ENCODE measurements around the gene DRAP1. TPM values are rescaled to one million over a fixed set of nuclear protein-coding genes. Genes with fewer than 3 reads are reported as not detected.
"Not testable (repeated sequence)": the region's sequence is repeated elsewhere in the genome, so short reads cannot be mapped to it uniquely, and the experiment has no call there.

Gene DRAP1
- total RNA-seq, 1 donor from 2014 or later = 110 TPM

GRCh38 chr11:65947133-65947532, 27.9 kb downstream of the DRAP1 start:
- intact Hi-C loops (cut with DNase I) = no loop called here
- DNase-seq (ENCODE audit: missing footprints) (no peak), ATAC-seq (no peak)

- intact Hi-C loops (cut with DNase I) = no loop called here
- DNase-seq (ENCODE audit: missing footprints) (no peak), ATAC-seq (no peak)
Observed at GRCh38 chr11:65947603-65948125, 28.4 kb downstream of the DRAP1 start.

- ATAC-seq; DNase-seq (ENCODE audit: missing footprints); intact Hi-C loops (cut with DNase I): not testable (repeated sequence)
Observed at GRCh38 chr11:65950711-65951110, 31.5 kb downstream of the DRAP1 start.

DNA sequence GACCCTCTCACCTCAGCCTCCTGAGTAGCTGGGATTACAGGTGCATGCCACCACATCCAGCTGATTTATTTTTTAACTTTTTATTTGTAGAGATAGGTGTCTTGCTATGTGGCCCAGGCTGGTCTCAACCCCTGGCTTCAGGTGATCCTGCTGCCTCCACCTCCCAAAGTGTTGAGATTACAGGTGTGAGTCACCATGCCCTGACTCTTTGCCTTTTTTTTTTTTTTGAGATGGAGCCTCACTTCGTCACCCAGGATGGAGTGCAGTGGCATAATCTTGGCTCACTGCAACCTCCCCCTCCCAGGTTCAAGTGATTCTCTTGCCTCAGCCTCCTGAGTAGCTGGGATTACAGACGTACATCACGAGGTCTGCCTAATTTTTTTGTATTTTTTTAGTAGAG, 32.4 kb downstream of the DRAP1 start:
- DNase-seq (ENCODE audit: missing footprints); ATAC-seq; intact Hi-C loops (cut with DNase I): not testable (repeated sequence)

DNA sequence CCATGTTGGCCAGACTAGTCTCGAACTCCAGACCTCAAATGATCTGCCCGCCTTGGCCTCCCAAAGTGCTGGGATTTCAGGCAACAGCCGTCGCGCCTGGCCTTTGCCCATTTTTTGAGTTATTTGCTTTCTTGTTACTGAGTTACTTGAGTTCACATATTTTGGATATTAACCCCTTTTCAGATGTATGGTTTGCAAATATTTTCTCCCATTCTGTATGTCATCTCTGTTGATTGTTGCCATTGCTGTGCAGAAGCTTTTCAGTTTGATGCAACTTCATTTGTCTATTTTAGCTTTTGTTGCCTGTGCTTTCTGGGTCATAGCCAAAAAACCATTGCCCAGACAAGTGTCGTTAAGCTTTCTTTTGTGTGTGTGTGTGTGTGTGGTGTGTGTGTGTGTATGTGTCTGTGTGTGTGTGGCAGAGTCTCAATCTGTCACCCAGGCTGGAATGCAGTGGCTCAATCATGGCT, 32.9 kb downstream of the DRAP1 start:
- intact Hi-C loops (cut with DNase I) = no loop called here
- no peak for ATAC-seq
- DNase-seq (ENCODE audit: missing footprints) = no peak

- no peak for DNase-seq (ENCODE audit: missing footprints)
- no peak for ATAC-seq
- intact Hi-C loops (cut with DNase I) = no loop called here
Observed at GRCh38 chr11:65953471-65953870, 34.2 kb downstream of the DRAP1 start.

DNA sequence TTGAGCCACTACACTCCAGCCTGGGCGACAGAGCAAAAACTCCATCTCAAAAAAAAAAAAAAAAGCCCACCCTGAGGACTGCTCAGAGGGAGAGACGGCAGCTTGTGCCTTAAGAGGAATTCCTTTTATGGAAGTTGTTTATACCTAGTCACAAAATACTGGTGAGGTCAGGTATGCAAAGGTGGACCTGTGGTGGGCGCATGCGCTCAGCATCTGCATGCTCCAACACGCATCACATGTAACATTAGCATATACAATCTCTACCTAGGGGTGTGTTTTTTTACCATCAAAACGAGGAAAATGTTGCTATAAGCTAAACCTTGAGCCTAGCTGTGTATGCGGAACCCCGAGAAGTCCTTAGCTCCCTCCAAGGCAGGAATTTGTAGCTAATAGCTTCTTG, 35.5 kb downstream of the DRAP1 start:
- intact Hi-C loops (cut with DNase I) = no loop called here
- no peak for ATAC-seq
- no peak for DNase-seq (ENCODE audit: missing footprints)

- ATAC-seq = no peak
- intact Hi-C loops (cut with DNase I) = no loop called here
- DNase-seq (ENCODE audit: missing footprints) = no peak
Observed at GRCh38 chr11:65958291-65958690, 39.1 kb downstream of the DRAP1 start.

GRCh38 chr11:65958774-65959420, 39.7 kb downstream of the DRAP1 start:
- ATAC-seq (no peak), DNase-seq (ENCODE audit: missing footprints) (no peak)
- intact Hi-C loops (cut with DNase I) = no loop called here

DNA sequence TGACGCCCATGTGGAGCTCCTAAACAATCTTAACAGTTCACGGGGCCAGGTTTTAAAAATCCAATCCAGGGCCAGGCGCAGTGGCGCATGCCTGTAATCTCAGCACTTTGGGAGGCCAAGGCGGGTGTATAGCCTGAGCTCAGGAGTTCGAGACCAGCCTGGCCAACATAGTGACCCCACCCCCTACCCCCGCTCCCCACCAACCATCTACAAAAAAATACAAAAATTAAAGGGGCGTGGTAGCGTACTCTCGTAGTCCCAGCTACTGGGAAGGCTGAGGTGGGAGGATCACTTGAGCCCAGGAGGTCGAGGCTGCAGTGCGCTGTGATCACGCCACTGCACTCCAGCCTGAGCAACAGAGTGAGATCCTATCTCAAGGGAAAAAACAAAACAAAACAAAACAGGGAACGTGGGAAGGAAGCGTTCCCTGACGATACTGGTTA, 41.6 kb downstream of the DRAP1 start:
- DNase-seq (ENCODE audit: missing footprints) (no peak), ATAC-seq (peak; percentile 0)
- intact Hi-C loops (cut with DNase I) = loop anchor here (1.0 to 10.0 kb wide), 4 partner anchors 41 to 106 kb away; partner anchors contain the start of genes BANF1, C11orf68, CFL1 and DRAP1

- intact Hi-C loops (cut with DNase I) = loop anchor here (1.0 to 10.0 kb wide), 4 partner anchors 41 to 107 kb away; partner anchors contain the start of genes BANF1, C11orf68, CFL1 and DRAP1
- DNase-seq (ENCODE audit: missing footprints) (peak; percentile 99), ATAC-seq (peak; percentile 99)
Observed at GRCh38 chr11:65961267-65962140, 42.3 kb downstream of the DRAP1 start, which contains the start of gene SART1. SART1 (plus strand) TSS chr11:65961734; CDS start chr11:65961781, 47 bp downstream.

- DNase-seq (ENCODE audit: missing footprints) (no peak), ATAC-seq (no peak)
- intact Hi-C loops (cut with DNase I) = loop anchor here (10.0 kb wide), 1 partner anchor 107 kb away; the partner anchor contains the start of gene CFL1
Observed at GRCh38 chr11:65962141-65962564, 42.9 kb downstream of the DRAP1 start.

DNA sequence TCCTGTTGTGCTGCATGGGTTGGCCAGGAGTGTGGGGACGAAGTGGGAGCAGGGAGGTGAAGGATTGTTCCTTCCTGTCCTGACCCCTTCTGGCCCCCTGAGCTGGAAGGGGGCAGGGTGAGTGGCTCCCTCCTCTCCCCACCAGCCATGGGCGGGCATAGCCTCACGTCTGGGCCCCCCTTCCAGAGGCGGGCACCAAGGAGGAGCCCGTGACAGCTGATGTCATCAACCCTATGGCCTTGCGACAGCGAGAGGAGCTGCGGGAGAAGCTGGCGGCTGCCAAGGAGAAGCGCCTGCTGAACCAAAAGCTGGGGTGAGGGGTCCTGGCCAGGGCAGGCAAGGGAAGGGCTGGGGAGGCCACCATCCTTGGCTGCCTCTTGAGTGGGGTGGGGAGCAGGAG, 45.7 kb downstream of the DRAP1 start:
- DNase-seq (ENCODE audit: missing footprints) = no peak
- intact Hi-C loops (cut with DNase I) = loop anchor here (10.0 kb wide), 1 partner anchor 110 kb away; the partner anchor contains the start of gene CFL1
- ATAC-seq = no peak

DNA sequence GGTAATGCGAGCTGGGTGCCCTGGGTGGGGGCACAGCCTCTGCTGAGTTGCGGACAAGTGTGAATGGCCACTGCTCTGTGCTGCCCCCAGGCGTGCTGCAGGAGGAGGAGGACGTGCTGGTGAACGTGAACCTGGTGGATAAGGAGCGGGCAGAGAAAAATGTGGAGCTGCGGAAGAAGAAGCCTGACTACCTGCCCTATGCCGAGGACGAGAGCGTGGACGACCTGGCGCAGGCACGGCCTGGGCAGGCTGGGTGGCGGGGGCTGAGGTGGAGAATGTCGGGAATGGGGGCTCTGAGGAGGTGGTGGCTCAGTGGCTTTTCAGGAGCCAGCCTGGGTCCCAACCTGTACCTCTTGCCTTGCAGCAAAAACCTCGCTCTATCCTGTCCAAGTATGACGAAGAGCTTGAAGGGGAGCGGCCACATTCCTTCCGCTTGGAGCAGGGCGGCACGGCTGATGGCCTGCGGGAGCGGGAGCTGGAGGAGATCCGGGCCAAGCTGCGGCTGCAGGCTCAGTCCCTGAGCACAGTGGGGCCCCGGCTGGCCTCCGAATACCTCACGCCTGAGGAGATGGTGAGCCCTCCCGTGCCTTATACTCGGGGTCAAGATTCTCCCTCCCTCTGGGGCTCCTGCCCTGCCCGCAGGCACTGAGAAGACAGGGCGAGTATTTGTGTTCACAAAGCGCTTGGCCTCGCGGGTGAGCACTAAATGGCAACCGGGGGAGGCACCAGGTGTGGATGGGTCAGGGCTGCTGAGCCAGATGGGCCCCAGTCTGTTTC, 46.9 kb downstream of the DRAP1 start:
- no peak for DNase-seq (ENCODE audit: missing footprints)
- ATAC-seq = no peak
- intact Hi-C loops (cut with DNase I) = loop anchor here (10.0 kb wide), 1 partner anchor 111 kb away; the partner anchor contains the start of gene CFL1

DNA sequence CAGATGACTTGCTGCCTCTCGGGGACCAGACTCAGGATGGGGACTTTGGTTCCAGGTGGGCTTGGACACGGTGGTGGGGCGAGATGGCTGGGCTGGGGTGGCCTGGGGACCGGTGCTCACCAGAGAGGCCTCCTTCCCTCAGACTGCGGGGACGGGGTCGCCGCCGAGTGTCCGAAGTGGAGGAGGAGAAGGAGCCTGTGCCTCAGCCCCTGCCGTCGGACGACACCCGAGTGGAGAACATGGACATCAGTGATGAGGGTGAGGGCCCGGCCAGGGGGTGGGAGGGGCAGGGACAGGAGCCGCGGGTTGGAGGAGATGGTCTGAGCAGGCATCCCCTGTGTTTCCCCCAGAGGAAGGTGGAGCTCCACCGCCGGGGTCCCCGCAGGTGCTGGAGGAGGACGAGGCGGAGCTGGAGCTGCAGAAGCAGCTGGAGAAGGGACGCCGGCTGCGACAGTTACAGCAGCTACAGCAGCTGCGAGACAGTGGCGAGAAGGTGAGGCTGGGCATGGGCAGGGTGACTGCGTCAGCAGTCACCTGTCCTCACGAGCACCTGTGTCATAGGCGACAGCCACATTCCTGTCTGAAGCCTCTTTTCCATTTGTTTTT, 48.2 kb downstream of the DRAP1 start:
- no peak for DNase-seq (ENCODE audit: missing footprints)
- ATAC-seq = no peak
- intact Hi-C loops (cut with DNase I) = loop anchor here (10.0 kb wide), 1 partner anchor 113 kb away; the partner anchor contains the start of gene CFL1

GRCh38 chr11:65968600-65969482, 49.6 kb downstream of the DRAP1 start:
- intact Hi-C loops (cut with DNase I) = loop anchor here (10.0 kb wide), 1 partner anchor 114 kb away; the partner anchor contains the start of gene CFL1
- DNase-seq (ENCODE audit: missing footprints) (no peak), ATAC-seq (no peak)

Measured in Right ventricle myocardium inferior (tissue), 1 donor.